Prostate gland (tissue), 2 donors: ENCODE data around the gene ATP9B. TPM values are rescaled to one million over a fixed set of nuclear protein-coding genes. Genes with fewer than 3 reads are reported as not detected.

Source experiments
- DNase-seq: peaks from one replicate; pipeline ENCODE4 v3.0.0-alpha.2; 2019; ENCODE audit warnings: low spot score
- H3K27ac ChIP-seq, 2 donors: fragments of 200-600 bp; sonication (generic); 2 replicates each; pipeline ENCODE4 v1.5.1; 2017 to 2019
- H3K27me3 ChIP-seq: fragments of 200-600 bp; sonication (generic); replicated peaks from 2 replicates; pipeline ENCODE4 v1.5.1; 2019; ENCODE audit not compliant: insufficient read depth
- H3K36me3 ChIP-seq, 2 donors: fragments of 200-600 bp; sonication (generic); 1 replicate in 1 of 2; 2 replicates in 1 of 2; pipeline versions ENCODE4 v1.5.1 to v1.8.1; 2017 to 2019
- H3K4me1 ChIP-seq: fragments of 200-600 bp; sonication (generic); replicated peaks from 2 replicates; pipeline ENCODE4 v1.5.1; 2019
- H3K4me3 ChIP-seq, 2 donors: fragments of 200-600 bp; sonication (generic); 2 replicates each; pipeline ENCODE4 v1.5.1; 2017 to 2019
- H3K9me3 ChIP-seq: fragments of 200-600 bp; sonication (generic); 2 replicates; pipeline ENCODE4 v1.5.1; 2017
- POLR2A ChIP-seq: fragments of 450-650 bp; IDR thresholded peaks from one replicate; pipeline ENCODE4 v1.6.1; 2016; ENCODE audit warnings: antibody characterized with exemption, mild to moderate bottlenecking
- POLR2AphosphoS5 ChIP-seq: sonication (generic); formaldehyde crosslinking; IDR thresholded peaks from one replicate; pipeline ENCODE4 v1.6.1; 2017; ENCODE audit warnings: antibody characterized with exemption
- WGBS: methylation state at CpG from one replicate; pipeline ENCODE4 v1.1.5; 2018; 5-methylcytosine and 5-hydroxymethylcytosine counted together
- intact Hi-C: fragments of 100-400 bp; cut with DNase I; formaldehyde crosslinking; loops from one replicate; pipeline ENCODE4 v1.14.2; 2022
- total RNA-seq, 2 donors: library from RNA; depleted of rRNA; stranded (reverse); fragments of >200 nt; gene quantifications; one replicate each; pipeline ENCODE4 v1.1.0, GENCODE V29; 2016
- TF ChIP-seq, protein P1 (sequence below), 4 experiments: fragments of 200-600 bp in 2 of 4; fragments of 450-650 bp in 2 of 4; sonication (generic) in 2 of 4; IDR thresholded peaks; 1 replicate in 3 of 4; 2 replicates in 1 of 4; pipeline ENCODE4 v1.5.1; 2016 to 2019; ENCODE audit warnings: antibody characterized with exemption in 4 of 4, mild to moderate bottlenecking in 2 of 4, moderate library complexity in 2 of 4

Gene ATP9B
- total RNA-seq, 2 donors from 2014 or later = 33.8 to 55.6 TPM

DNA sequence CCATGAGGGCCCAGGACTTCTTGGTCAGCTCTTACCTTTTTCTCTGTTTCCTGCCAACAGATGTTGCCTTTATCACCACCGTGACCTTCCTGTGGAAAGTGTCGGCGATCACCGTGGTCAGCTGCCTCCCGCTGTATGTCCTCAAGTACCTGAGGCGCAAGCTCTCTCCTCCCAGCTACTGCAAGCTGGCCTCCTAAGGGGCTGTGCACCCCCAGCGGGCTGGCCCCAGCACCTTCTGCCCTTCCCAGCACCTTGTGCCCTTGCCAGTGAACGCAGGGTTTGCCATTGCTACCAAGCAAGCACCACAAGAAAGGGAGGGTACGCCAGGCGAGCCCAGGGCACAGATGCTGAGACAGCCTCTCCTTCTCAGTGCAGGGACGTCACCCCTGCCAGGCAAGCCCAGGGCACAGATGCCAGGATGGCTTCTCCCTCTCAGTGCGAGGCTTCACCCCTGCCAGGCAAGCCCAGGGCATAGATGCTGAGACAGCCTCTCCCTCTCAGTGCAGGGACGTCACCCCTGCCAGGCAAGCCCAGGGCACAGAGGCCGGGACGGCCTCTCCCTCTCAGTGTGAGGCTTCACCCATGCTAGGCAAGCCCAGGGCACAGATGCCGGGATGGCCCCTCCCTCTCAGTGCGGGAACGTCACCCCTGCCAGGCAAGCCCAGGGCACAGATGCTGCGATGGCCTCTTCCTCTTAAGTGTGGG lies 308.1 kb downstream of the ATP9B start:
- no peaks in the 10 kb centered on the region for H3K4me1 ChIP-seq
- H3K27ac ChIP-seq = no peak overlapping the region
- intact Hi-C loops = no loop called here
- no peaks in the 10 kb centered on the region for H3K9me3 ChIP-seq
- H3K36me3 ChIP-seq = no peaks in the 10 kb centered on the region
- 93% methylated on average over 18 of the region's 19 CpGs for WGBS
- TF ChIP-seq, protein P1, sequence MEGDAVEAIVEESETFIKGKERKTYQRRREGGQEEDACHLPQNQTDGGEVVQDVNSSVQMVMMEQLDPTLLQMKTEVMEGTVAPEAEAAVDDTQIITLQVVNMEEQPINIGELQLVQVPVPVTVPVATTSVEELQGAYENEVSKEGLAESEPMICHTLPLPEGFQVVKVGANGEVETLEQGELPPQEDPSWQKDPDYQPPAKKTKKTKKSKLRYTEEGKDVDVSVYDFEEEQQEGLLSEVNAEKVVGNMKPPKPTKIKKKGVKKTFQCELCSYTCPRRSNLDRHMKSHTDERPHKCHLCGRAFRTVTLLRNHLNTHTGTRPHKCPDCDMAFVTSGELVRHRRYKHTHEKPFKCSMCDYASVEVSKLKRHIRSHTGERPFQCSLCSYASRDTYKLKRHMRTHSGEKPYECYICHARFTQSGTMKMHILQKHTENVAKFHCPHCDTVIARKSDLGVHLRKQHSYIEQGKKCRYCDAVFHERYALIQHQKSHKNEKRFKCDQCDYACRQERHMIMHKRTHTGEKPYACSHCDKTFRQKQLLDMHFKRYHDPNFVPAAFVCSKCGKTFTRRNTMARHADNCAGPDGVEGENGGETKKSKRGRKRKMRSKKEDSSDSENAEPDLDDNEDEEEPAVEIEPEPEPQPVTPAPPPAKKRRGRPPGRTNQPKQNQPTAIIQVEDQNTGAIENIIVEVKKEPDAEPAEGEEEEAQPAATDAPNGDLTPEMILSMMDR (IDR thresholded peaks at IDR 0.05) = no peak
- TF ChIP-seq POLR2A = no peak
- TF ChIP-seq POLR2AphosphoS5 = no peak
- H3K27me3 ChIP-seq = no peaks in the 10 kb centered on the region
- no peak for DNase-seq
- H3K4me3 ChIP-seq = no peak overlapping the region

GRCh38 chr18:79378536-79379250 lies 309.5 kb downstream of the ATP9B start:
- Histone ChIP-seq H3K4me1 (no peaks in the 10 kb centered on the region), H3K27me3 (no peaks in the 10 kb centered on the region), H3K9me3 (no peaks in the 10 kb centered on the region), H3K27ac (no peak overlapping the region), H3K36me3 (no peaks in the 10 kb centered on the region), H3K4me3 (no peak overlapping the region)
- peak; percentile 74 for DNase-seq
- TF ChIP-seq POLR2AphosphoS5 (peak; percentile 51), POLR2A (no peak)
- TF ChIP-seq, protein P1 (IDR thresholded peaks at IDR 0.05) = peak; percentile 85 to 97 (median 95)
- intact Hi-C loops = loop anchor here (2.0 kb wide), 2 partner anchors 150 to 266 kb away; no protein-coding TSS in a partner anchor
- 46% methylated on average over 45 of the region's 48 CpGs for WGBS

- Histone ChIP-seq H3K27me3 (no peaks in the 10 kb centered on the region), H3K4me3 (no peak overlapping the region), H3K4me1 (no peaks in the 10 kb centered on the region), H3K9me3 (no peaks in the 10 kb centered on the region), H3K36me3 (no peaks in the 10 kb centered on the region), H3K27ac (no peak overlapping the region)
- TF ChIP-seq POLR2AphosphoS5 = no peak
- TF ChIP-seq, protein P1 (IDR thresholded peaks at IDR 0.05) = no peak
- no peak for TF ChIP-seq POLR2A
- DNase-seq = no peak
- intact Hi-C loops = loop anchor here (2.0 kb wide), 2 partner anchors 149 to 265 kb away; no protein-coding TSS in a partner anchor
- WGBS = 69% methylated on average over 22 of the region's 22 CpGs
Observed at GRCh38 chr18:79379251-79379905, 310.2 kb downstream of the ATP9B start.

GRCh38 chr18:79379931-79380815 lies 311.0 kb downstream of the ATP9B start:
- no peak overlapping the region for H3K27ac ChIP-seq
- H3K27me3 ChIP-seq = no peaks in the 10 kb centered on the region
- H3K4me3 ChIP-seq = no peak overlapping the region
- H3K4me1 ChIP-seq = no peaks in the 10 kb centered on the region
- no peaks in the 10 kb centered on the region for H3K36me3 ChIP-seq
- H3K9me3 ChIP-seq = no peaks in the 10 kb centered on the region
- 91% methylated on average over 40 of the region's 40 CpGs for WGBS
- TF ChIP-seq POLR2AphosphoS5 (no peak), POLR2A (no peak)
- TF ChIP-seq, protein P1 (IDR thresholded peaks at IDR 0.05) = no peak
- intact Hi-C loops = loop anchor here (2.0 kb wide), 2 partner anchors 149 to 265 kb away; no protein-coding TSS in a partner anchor
- DNase-seq = no peak
